T-helper 2 cell treated with Interferon-gamma antibody and Interleukin-4, amounts not matched to agents 5 μg/mL and 100 μg/mL, for 36 hours (primary cell): ENCODE results near the gene ZFHX3.

Experiments used
- DNase-seq: peaks from one replicate; pipeline ENCODE4 v3.0.0; 2021; ENCODE audit warnings: low spot score
- H3K27ac Mint-ChIP-seq: one replicate; pipeline ENCODE4 v1.8.0; 2021; ENCODE audit warnings: mild to moderate bottlenecking, mixed read lengths
- H3K27me3 Mint-ChIP-seq: one replicate; pipeline ENCODE4 v1.8.0; 2021; ENCODE audit warnings: low read depth, mixed read lengths
- H3K36me3 Mint-ChIP-seq: one replicate; pipeline ENCODE4 v1.8.0; 2021; ENCODE audit warnings: low read depth, mixed read lengths
- H3K4me1 Mint-ChIP-seq: one replicate; pipeline ENCODE4 v1.8.0; 2021; ENCODE audit warnings: low read depth, mixed read lengths
- H3K4me3 Mint-ChIP-seq: one replicate; pipeline ENCODE4 v1.8.0; 2022; ENCODE audit warnings: mild to moderate bottlenecking, moderate library complexity, mixed read lengths
- H3K9me3 Mint-ChIP-seq: one replicate; pipeline ENCODE4 v1.8.0; 2021; ENCODE audit warnings: mixed read lengths

ZFHX3 gene

GRCh38 chr16:72850853-72851252 lies 197.1 kb downstream of the ZFHX3 start:
- Mint-ChIP-seq H3K27ac (no peak overlapping the region), H3K4me3 (no peak overlapping the region), H3K36me3 (no peaks in the 10 kb centered on the region), H3K4me1 (peaks cover 26% of the 10 kb centered on the region), H3K27me3 (peaks cover 21% of the 10 kb centered on the region), H3K9me3 (no peaks in the 10 kb centered on the region)
- DNase-seq: no peak

DNA sequence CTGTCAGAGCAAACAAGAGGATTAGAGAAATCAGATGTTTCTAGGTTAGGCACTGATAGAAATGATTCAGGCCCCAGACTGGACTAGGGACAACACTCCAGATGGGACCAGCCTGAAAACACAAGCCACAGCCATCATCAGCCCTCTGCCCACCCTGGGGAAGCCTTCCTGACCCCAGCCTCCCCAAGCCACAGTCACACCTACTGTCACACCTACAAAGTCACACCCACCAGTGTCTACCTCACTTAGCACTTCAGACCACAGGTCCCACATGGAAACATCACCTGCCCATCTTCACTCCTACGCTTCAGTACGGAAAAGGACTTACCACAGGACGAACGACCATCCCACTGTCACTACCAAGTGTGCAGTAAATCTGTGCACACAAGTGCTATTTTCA lies 197.9 kb downstream of the ZFHX3 start:
- Mint-ChIP-seq H3K27me3 (peaks cover 21% of the 10 kb centered on the region), H3K36me3 (no peaks in the 10 kb centered on the region), H3K9me3 (no peaks in the 10 kb centered on the region), H3K4me1 (peaks cover 31% of the 10 kb centered on the region), H3K27ac (no peak overlapping the region), H3K4me3 (no peak overlapping the region)
- no peak for DNase-seq

DNA sequence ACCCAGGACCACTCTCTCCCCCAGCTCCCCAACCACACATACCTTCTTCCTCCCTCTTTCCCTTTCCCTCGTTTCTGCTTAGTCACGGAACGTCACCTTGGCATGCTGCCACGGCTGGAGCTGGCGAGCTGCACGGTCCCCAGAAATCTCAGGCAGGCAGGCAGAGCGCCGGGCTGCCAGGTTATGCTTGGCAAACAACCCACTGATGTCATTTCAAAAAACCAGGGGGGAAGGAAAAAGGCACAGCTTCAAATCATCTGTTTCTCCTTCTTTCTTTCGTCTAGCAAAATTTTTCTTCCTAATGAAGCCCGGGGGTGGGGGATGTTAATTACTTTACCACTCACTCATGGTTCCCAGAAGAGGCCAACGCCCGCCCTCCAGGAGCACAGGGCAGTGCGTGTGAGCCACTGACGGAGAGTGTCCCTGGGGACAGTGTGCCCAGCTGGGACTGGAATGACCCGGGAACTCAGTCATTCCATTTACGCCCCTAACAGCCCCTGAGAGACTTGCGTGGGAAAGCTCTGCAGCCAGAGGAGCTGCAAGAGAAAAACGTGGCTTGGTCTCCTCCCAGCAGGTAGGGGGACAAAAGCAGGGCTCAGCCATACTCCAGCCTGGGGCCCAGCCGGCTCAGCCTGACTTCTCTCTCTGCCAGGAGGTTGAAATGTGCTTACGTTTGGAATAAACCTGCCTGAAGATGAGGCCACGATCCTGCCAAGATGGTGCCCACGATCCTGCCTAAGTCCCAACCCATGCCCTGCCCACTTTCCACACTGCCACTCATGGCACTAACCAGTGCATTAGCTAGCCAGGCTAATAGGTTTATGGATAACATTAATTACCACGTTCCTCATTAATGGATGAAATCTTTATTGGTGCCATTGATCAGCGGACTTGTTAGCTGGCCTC lies 198.9 kb downstream of the ZFHX3 start:
- H3K36me3 Mint-ChIP-seq: no peaks in the 10 kb centered on the region
- no peak for DNase-seq
- no peaks in the 10 kb centered on the region for H3K9me3 Mint-ChIP-seq
- H3K27me3 Mint-ChIP-seq: peaks cover 23% of the 10 kb centered on the region
- peaks cover 39% of the 10 kb centered on the region for H3K4me1 Mint-ChIP-seq
- H3K27ac Mint-ChIP-seq: no peak overlapping the region
- no peak overlapping the region for H3K4me3 Mint-ChIP-seq

DNA sequence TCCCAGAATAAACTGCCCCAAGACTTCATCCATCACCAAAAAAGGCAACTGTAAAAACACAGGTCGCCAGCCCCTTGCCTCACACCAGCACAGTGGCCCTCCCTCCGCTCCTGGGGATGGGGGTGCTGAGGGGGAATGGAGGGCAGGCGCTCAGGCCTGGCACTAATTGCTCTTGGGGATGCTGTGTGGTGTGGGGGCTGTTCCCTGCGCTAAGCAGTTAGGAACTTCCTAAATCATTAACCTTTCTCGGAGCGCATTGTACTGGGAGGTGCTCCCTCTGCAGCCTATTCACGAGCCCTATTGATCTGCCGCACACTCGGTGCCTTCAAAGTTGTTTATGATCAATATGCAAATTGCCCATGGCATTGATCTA lies 199.9 kb downstream of the ZFHX3 start:
- no peaks in the 10 kb centered on the region for H3K9me3 Mint-ChIP-seq
- peaks cover 20% of the 10 kb centered on the region for H3K27me3 Mint-ChIP-seq
- no peak overlapping the region for H3K27ac Mint-ChIP-seq
- DNase-seq: no peak
- no peak overlapping the region for H3K4me3 Mint-ChIP-seq
- H3K4me1 Mint-ChIP-seq: peaks cover 37% of the 10 kb centered on the region
- no peaks in the 10 kb centered on the region for H3K36me3 Mint-ChIP-seq

GRCh38 chr16:72847187-72848027 lies 200.5 kb downstream of the ZFHX3 start:
- Mint-ChIP-seq H3K36me3 (no peaks in the 10 kb centered on the region), H3K4me1 (peaks cover 37% of the 10 kb centered on the region), H3K9me3 (no peaks in the 10 kb centered on the region), H3K27me3 (peaks cover 16% of the 10 kb centered on the region), H3K4me3 (no peak overlapping the region), H3K27ac (no peak overlapping the region)
- DNase-seq: no peak

- Mint-ChIP-seq H3K4me1 (peaks cover 37% of the 10 kb centered on the region), H3K27ac (no peak overlapping the region), H3K27me3 (peaks cover 13% of the 10 kb centered on the region), H3K36me3 (no peaks in the 10 kb centered on the region), H3K9me3 (no peaks in the 10 kb centered on the region), H3K4me3 (no peak overlapping the region)
- no peak for DNase-seq
Measured at GRCh38 chr16:72846594-72846993, 201.3 kb downstream of the ZFHX3 start.

DNA sequence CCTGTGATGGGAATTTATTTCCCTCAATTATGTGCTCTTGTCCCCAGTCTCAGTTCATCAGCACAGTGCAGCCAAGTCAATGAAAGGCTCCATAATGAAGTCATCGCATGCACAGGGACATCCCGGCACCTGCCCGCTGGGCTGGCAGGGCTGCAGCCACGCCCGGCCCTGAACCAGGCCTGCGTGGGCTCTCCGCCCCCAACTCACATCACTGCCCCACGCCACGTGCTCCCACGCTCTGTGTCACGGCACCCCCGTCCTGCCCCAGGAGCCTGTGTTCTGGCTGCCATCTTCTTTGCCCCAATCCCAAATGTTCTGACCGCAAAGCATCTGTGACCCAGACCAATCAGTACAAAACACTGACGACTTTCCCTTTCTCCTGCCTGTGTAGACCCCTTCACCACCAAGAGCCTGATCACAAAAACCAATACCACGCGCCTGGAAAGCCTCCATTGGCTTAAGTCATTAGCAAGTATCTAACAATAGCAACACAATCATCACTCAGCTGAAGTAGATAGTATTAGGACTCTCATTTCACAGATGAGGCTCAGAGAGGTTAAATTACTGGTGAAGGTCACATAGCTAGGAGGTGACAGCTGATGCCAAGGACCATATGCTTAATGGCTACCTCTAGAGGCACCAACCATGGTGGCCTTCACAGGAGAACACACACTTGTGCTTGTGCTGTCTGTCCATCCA lies 202.5 kb downstream of the ZFHX3 start:
- H3K27ac Mint-ChIP-seq: no peak overlapping the region
- H3K4me3 Mint-ChIP-seq: peak overlapping the region; percentile 1
- H3K4me1 Mint-ChIP-seq: peaks cover 37% of the 10 kb centered on the region
- H3K36me3 Mint-ChIP-seq: no peaks in the 10 kb centered on the region
- no peak for DNase-seq
- H3K9me3 Mint-ChIP-seq: no peaks in the 10 kb centered on the region
- H3K27me3 Mint-ChIP-seq: peaks cover 13% of the 10 kb centered on the region

- DNase-seq: no peak
- Mint-ChIP-seq H3K36me3 (no peaks in the 10 kb centered on the region), H3K27me3 (peaks cover 14% of the 10 kb centered on the region), H3K4me1 (peaks cover 37% of the 10 kb centered on the region), H3K27ac (peak overlapping the region; percentile 77), H3K9me3 (no peaks in the 10 kb centered on the region), H3K4me3 (peak overlapping the region; percentile 41)
Measured at GRCh38 chr16:72844225-72844920, 203.6 kb downstream of the ZFHX3 start.

DNA sequence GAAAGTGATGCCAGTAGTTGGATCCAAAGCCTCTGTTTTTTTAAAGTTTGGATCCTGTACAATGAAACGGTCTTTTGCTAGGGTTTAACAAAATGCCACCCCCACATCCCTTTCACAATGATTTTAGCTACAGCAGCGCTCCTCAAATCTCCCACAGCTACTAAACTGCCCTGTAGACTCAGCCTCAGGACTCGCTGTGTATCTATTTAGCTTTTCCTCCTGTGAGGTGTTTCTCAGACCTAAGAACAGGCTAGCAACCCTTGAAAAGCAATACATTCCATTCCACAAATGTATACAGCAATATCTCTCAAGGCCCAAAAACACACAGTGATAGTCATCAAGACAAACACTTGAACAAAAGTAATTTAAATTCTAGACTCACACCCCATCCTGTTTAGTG lies 206.4 kb downstream of the ZFHX3 start:
- no peaks in the 10 kb centered on the region for H3K9me3 Mint-ChIP-seq
- no peaks in the 10 kb centered on the region for H3K36me3 Mint-ChIP-seq
- H3K27ac Mint-ChIP-seq: no peak overlapping the region
- H3K27me3 Mint-ChIP-seq: peaks cover 14% of the 10 kb centered on the region
- H3K4me3 Mint-ChIP-seq: no peak overlapping the region
- H3K4me1 Mint-ChIP-seq: peaks cover 25% of the 10 kb centered on the region
- DNase-seq: no peak

DNA sequence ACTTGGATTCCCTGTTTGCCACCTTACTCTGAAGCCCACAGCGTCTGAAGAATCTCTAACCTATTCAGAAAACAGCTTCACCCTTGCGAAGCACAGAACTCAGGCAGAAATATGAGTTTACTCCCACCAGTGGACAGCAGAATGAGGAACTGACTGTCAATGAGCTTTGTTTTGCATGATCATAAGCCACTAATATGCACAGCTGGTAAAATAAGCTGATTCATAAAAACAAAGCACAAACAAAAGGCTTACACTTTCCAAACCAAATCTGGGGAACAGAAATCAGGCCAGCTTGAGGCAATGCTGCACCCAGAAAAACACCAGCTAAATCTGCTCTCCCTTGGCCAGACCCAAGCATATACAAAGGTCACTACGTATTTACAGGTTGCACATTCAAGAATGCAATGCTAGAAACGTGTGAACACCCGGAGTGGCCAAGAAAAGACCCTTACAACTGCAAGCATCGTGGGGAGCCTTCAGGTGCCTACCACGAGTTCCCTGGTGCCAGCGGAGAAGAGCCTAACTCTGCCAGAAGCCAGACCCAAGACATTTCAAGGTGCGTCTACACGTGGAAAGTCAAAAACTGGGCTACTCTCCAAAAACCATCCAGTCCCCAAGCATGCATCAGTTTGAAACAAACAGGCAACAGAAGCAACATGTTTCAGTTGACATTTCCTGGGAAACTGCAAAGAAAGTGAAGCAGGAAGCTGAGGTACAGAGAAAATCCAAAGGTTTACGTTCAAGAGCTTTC lies 207.1 kb downstream of the ZFHX3 start:
- DNase-seq: no peak
- Mint-ChIP-seq H3K27ac (no peak overlapping the region), H3K27me3 (peaks cover 9% of the 10 kb centered on the region), H3K36me3 (no peaks in the 10 kb centered on the region), H3K4me3 (no peak overlapping the region), H3K9me3 (no peaks in the 10 kb centered on the region), H3K4me1 (peaks cover 18% of the 10 kb centered on the region)

- no peak for DNase-seq
- peaks cover 7% of the 10 kb centered on the region for H3K27me3 Mint-ChIP-seq
- no peaks in the 10 kb centered on the region for H3K9me3 Mint-ChIP-seq
- no peak overlapping the region for H3K27ac Mint-ChIP-seq
- H3K4me1 Mint-ChIP-seq: peaks cover 8% of the 10 kb centered on the region
- H3K4me3 Mint-ChIP-seq: no peak overlapping the region
- no peaks in the 10 kb centered on the region for H3K36me3 Mint-ChIP-seq
Measured at GRCh38 chr16:72838951-72839350, 209.0 kb downstream of the ZFHX3 start.

DNA sequence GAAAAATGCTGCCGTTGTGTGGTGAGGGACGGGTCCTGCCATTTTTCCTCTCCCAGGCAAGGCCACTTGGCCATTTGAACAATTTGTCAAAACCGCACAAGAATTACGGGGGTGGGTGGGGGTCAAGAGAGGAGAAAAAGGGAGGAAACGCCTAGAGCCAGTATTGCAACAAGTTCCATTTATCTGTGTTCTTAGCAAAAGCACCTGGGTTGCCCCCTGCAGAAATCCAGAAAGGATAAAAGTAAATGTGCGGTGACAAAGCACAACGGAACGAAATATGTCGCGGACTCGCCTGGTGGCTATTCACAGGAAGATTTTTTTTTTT lies 209.4 kb downstream of the ZFHX3 start:
- H3K4me1 Mint-ChIP-seq: peaks cover 5% of the 10 kb centered on the region
- no peak overlapping the region for H3K4me3 Mint-ChIP-seq
- no peaks in the 10 kb centered on the region for H3K36me3 Mint-ChIP-seq
- peaks cover 4% of the 10 kb centered on the region for H3K27me3 Mint-ChIP-seq
- no peak for DNase-seq
- no peaks in the 10 kb centered on the region for H3K9me3 Mint-ChIP-seq
- H3K27ac Mint-ChIP-seq: no peak overlapping the region
